ENCODE results near the gene CTNNBL1.

The CTNNBL1 gene

DNA sequence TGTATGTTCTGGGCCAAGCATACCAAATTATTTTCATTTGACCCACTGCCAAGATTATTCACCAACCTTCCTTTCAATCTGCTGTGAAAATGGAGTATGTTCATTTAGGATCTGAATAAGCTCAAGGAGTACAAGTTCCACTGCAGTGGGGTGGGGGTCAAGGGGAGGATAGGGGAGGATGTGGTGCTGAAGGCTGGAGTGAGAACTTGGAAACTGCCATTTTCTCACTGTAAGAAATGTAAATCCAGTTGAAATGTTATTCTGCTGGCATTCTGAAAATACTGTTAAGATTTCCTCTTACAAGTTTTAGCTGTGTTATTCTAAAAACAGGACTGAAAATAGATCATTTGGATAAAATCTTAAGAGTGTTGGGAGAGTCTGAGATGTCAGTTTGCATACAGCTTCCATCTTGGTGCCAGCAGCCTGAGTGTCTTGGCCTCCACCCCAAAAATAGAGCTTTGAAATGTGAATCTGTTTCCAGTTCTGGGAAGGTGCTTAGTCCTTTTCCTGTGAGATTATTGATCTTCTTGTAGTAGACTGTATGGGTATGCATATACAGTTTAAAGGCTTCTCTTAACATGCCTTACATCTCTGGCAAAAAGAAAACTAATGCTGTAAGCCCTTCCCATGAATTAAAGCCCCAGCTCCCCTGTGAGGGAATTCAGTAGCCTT, 84.3 kb downstream of the CTNNBL1 start:
- DNase-seq, result no peak

DNA sequence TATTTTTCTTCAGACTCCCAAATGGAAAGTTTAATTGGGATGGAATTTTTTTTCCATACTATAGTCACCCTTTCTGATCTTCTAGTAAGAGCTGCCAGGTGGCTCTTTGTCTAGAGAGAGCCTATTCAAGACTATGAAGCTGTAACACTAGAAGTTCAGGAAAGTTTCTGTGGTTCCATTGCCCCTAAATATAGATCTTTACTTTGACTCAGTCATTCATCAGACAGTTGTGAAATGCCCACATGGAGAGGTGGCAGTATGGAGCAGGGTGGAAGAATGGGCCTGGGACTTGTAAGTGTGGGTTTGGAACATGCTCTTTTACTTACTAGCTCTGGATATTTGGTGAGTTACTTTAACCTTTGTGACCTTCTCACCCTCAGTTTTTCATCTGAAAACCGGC, 87.8 kb downstream of the CTNNBL1 start:
- no peak for DNase-seq

DNA sequence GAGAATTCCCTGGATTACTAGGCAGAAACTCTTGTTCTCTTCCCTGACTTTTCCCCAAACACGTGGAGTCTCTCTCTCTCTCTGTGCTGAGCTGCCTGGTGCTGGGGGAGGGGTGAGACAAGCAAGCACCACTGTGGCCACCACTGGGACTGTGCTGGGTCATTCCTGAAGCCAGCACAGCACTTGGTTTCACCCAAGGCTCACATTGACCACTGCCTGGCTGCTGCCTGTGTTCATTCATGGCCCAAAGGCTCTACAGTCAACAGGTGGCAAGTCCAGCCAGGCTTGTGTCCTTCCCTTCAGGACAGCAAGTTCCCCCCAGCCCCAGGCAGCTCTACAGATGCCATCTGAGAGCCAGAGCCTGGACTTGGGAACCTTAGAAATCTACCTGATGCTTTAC, 92.2 kb downstream of the CTNNBL1 start:
- no peak for DNase-seq

DNA sequence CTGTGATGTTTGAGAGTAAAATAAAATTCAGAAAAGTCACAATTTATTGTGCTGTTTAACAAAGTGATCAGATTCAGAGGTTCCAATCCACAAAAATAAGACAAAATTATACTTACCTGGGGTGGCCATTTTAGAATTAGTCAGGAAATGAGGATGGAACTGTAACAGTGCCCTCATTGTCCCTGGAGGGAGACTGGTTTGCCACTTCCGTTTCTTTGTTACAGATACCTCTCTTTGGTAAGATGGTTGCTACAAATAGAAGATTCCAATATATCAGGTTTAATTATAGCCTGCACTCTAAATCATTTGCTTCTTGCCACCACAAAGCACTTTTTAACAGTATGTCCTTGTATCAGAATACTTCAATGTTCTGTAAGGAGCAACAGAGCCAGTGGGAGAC, 95.6 kb downstream of the CTNNBL1 start:
- DNase-seq, result no peak

DNA sequence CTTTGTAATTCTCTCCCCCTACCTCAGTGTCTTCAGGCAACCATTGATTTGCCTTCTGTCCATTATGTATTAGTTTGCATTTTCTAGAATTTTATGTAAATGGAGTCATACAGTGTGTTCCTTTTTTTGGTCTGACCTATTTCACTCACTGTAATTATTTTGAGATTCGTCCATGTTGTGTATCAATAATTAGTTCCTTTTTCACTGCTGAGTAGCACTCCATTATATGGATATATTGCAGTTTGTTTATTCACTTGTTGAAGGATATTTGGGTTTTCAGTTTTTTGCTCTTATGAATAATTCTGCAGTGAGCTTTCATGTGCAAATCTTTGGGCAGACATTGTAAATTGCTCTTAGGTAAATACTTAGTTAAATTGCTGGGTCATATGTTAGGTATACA, 97.1 kb downstream of the CTNNBL1 start:
- DNase-seq, result no peak

DNA sequence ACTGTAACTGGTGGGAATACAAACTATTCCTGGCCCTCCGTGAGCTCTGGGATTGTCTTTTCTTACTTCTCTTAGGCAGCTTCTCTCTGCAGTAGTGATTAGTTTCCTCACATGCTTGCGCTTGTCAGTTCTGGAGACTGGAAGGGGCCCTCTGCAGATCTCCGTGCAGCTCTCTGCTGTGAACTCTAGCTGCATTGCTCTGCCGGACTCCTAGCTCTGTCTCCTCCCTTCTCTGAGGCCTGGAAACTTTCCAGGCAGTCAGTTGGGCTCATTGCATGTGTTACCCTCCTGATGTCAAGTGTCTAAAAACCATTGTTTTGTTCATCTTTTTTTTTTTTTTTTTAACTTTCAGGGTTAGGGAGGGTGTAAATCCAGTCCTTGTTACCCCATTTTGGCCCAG, 102.3 kb downstream of the CTNNBL1 start:
- DNase-seq, result no peak

DNA sequence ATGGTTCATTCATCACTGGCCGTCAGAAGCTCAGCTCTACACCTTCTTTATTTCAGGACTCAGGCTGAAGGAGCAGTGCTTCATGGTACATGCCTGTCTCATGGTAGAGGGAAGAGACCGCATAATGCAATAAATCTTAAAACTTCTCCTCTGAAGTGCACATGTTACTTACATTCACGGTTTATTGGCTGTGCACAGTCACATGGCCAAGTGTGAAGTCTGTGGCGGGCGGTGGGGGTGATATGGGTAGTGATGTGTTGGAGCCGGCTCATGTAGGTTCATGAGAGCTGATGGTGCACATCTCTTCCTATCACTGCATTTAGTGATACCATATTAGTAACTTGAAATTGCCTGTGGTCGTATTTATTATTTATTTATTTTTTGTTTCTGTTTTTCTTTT, 102.9 kb downstream of the CTNNBL1 start:
- no peak for DNase-seq

DNA sequence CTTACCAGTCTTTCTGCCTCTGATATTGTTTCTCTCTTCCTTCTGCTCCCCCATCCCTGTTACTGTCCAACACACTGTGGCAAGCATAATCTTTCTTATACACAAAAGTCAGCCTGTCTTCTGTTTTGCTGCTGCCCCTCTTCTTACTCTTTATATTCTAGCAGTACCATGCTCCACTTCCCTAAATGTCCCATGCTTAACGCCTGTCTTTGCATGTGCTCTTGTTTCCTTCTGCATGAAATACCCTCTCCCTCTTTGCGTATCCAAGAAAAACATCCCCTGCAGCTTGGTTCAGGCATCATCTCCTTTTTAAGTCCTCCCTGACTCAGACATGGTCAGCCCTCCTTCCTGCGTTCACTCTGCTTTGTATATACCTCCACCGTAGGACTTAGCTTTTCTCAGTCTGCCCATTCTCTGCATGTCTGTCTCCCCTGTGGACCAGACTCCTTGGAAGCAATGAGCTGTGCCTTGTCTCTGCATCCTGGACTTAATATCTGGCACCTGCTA, 103.9 kb downstream of the CTNNBL1 start:
- no peak for DNase-seq

DNA sequence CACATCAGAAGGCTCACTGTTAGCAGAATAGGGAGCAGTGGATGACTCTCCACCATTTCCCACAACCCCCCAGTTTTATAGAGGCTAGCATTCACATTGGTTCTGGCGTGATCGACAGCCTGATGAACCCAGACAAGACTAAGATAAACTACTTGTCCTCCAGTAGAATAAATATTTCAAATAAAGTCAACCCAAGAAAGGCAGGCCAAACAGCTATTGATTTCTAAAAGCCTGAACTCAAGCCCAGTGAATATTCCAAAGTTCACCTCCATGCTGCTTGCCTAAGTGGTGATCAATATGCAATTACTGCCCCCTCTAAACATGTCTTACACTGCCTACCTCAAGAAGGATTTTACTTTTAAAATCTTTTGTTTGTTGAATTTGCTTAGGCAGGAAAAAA, 104.5 kb downstream of the CTNNBL1 start:
- DNase-seq, result no peak

DNA sequence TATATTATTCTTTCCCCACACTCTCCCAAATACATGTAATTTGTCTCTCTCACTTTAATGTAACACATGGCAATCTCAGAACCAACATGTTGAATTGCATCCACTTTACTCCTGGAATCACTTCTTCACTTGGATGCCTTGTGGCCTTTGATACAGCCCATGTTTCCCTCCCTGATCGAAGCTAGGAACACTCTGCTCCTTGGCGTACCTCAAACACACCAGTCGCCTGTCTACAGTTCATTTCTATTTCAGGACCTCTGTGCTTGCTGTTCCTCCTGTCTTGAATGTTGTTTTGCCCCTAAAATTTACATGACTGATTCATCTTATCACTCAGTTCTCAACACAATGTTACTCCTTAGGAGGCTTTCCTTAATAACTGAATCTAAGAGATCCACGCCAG, 106.8 kb downstream of the CTNNBL1 start:
- no peak for DNase-seq

DNA sequence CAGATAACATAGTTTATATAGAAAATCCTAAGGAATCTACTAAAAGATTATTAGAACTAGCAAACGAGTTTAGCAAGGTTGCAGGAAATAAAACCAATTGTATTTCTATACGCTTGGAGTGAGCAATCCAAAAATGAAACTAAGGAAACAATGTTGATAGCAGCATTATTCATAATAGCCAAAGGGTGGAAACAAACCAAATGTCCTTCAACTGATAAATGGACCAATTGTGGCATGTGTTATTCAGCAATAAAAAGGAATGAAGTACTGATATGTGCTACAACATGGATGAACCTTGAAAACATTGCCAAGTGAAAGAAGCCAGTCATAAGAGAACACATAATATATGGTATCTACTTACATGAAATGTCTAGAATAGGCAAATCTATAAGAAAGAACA, 108.1 kb downstream of the CTNNBL1 start:
- no peak for DNase-seq

DNA sequence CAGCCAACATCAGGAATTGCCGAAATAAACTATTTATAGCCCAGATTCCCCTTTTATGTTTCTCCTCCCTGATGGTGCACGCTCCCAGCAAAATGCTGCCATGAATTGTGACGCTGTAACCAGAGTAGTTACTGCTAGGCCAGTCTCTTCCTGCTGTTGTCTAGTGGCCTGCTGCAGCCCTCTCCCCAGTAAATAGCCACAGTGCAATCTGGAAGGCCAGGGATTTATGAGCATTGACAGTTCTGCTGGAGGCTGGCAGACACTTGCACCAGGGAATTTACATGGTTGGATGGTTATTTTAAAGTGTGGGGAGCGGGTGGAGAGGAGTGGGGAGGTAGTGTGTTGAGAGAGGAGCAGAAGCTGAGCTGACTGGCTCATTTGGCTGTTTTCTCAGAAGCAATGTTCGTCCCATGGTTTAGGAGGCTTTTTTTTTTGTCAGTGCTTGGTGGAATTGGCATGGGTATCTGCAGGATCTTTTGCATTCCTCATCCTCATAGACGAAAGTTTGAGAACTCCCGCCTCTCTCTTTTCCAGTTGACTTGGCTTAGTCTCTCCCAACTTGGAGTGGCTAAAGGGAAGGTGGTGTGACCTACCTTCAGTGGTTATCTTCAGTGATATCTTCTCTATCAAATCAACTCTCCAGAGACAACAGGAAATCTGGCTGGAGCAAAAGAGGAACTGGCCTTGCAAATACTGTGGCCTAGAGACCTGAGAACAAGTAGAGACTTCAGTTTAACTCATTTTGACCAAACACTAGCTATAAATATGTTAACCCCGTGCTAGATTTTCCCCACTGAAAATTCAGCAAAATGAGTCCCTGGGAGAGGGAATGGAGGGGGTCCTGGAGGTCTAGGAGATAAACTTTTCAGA, 109.8 kb downstream of the CTNNBL1 start:
- no peak for DNase-seq

DNA sequence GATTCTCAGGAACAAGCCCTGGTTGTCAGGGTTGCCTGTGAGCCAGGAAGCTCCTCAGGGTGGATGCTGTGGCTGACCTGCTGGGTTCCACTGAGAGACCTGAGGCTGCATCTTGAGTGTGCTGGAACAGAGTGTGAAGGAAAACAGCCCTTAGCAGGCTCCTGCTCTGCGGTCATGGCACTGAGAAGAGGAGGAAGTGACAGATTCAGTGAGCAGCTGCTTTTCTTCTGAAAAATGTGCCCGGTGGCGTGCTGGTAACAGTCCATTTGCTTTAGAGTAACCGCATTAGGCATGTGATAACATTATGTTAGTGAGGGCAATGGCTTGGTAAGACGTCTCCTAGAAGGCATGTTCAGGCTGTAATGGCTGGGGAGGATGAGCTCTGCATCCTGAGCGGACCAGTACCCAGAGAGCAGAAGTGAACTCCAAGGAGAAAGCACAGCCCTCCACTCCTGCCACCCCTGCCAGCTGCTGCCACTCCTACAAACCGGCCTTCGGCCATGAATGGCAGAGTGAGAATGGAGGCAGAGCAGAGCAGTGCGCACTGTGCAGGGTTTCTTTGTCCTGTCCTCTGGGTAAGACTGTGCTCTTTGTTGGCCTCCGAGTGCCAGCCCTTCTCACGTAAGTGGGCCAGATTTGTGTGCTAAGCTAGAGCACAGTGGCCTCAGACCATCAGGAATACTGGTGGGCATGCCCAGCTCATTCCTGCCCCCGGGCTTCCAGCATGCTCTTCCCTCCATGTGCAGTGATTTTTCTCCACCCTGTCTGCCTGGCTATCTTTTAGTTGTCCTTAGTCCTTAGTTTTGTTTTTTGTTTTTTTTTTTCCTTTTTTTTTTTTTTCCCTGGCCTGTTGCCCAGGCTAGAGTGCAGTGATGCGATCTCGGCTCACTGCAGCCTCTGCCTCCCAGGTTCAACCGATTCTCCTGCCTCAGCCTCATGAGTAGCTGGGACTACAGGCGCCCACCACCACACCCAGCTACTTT, 111.0 kb downstream of the CTNNBL1 start:
- DNase-seq, result no peak

DNA sequence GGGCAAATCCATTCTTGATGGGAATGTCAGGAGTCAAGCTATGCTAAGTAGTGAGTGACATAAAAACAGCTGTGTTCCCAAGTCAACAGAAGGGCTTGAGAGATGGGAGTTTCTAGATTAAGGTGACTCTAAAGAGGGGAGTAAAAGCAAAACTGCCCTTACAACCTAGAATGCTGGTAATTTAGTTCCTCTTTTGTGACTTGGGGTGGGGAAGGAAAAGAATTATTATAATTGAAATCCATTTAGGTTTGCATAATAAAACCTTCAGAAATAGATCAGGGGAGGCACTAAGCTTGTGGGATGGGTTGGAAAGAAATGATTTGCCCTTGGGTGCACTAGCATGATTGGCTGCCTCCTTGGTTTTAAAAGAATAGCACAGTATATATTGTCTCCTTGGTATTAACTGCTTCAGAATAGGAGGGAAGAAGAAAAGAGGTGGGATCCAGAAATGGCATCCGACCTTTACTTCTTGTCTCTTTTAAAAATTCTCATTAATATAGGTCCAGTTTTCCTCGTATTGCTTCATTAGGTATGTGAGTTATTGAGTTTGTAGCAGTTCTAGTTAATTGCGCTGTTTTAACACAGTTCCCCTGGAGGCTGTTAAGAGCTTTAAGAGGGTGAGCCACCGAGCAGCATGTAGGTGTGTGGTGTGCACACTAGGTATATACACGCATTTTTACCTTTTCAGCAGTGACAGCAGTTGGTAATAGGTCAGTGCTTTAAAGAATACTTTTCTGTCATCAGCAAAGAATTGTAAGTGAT, 113.8 kb downstream of the CTNNBL1 start:
- DNase-seq, result no peak

DNA sequence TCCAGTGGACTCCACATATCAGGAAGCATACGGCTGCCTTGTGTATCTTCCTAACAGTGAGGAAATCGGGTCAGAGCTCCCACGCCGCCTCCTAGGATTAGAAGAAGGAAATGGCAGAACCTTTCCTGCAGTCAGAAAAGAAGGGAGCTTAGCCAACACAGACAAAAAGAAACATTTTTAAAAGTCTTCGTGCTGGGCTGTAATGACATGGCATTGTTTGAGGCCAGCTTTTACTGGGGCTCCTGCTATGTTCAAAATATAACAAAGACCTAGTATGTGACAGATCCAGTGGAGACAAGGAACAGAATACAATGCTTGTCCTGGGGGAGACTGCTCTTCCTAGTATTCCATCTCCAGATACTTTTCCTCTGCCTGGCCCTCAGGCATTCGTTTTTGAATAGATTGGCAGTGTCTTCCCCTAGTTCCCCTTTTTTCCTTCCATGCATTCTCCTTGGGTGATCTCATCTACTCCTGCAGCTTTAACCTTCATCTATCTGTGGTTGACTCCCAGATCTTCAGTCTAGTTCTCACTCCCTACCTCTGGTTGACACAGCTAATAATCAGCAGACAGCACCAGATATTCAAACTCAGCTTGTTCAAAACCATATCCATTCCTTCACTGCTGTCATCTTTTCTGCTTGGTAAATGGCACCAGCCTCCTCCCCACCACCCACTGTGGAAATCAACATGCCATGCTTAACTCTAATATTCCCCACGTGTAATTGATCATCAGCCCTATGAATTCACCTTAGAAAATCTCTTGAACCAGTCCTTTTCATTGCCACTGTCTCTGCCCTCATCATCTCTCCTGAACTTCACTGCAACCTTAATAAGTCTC, 114.6 kb downstream of the CTNNBL1 start:
- DNase-seq, result no peak

DNA sequence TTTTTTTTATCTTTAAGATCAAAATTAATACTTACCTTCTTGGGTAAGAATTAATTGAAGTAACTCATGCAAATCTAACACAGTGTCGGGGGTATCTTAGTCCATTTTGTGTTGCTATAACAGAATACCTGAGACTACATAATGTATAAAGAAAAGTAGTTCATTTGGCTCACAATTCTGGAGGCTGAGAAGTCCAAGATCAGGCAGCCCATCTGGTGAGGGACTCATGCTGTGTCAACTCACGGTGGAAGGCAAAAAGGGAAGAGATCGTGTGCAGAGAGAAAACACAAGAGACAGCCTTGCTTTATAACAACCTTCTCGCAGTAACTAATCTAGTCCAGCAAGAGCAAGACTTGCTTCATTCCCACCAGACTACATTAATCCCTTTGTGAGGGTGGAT, 116.2 kb downstream of the CTNNBL1 start:
- DNase-seq, result no peak

DNA sequence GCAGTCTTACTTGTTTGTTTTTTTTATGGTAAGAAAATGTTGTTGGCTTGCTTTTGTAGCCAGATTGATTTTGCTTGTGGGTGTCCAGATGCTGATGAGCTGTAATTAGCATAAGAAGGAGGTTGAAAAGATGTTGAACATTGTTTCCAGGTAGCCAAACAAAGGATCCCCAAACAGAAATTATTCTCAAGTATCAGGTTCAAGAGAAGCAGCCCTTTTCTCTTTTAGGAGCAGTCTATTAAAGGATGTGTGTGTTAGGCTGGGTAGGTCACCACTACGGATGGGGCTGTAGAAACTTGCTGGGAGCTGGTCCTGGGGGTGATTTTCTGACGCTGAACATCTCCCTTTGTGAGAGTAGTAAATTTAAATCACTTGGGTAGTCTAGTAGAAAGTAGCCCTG, 122.2 kb downstream of the CTNNBL1 start:
- DNase-seq, result no peak

DNA sequence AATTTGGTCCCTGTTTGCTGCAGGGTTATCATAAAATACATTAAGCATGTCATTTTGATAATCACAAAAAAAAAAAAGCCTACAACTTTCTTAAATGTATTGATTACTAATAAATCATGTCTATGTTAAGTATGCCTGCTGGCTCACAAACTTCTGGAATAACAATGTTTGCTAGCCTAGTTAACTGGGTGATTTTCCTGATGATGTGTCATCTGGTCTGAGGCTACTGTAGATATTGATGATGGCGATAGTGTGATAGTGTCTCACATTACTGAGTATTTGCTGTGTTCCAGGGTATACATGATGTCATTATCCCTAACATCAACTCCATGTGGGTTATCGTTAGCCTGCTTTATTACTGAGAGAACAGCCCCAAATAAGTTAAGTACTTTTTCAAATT, 122.9 kb downstream of the CTNNBL1 start:
- no peak for DNase-seq

DNA sequence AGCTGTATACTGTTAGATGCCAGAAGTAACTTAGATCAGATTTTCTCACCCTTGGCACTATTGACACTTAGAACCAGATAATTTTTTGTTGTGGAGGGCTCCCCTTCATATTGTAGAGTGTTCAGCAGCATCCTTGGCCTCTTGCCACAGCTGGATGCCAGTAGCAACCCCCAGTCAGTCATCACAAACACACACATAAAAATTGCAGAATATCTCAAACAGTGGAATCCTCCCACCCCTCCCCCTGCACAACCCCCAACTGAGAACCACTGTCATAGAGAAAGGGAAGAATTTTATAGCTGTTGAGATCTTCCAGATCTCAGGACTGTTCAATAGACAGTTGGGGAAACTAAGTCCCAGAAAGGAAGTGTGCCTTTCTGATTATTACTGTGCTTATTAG, 127.9 kb downstream of the CTNNBL1 start:
- no peak for DNase-seq

DNA sequence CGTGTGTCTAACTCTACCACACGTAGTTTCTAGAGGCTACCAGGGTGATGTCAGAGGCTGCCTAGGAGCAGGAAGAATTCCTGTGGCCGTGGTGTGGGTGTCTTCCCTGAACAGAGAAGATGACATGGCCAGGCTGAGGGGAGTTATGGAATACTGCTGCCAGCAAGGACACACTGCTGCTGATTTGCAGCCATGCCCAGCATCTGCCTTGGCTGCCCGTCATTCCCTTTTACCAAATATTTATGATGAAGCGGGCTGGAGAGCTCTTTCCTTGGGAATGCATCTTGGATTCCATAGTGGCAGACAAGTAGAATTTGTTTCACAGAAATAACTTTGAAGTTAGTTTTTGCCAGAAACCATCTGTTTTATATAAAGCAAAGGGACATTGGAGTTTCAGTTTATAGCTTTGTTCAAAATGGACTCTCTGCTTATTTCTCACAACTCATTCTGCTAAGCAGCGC, 128.3 kb downstream of the CTNNBL1 start:
- no peak for DNase-seq

DNA sequence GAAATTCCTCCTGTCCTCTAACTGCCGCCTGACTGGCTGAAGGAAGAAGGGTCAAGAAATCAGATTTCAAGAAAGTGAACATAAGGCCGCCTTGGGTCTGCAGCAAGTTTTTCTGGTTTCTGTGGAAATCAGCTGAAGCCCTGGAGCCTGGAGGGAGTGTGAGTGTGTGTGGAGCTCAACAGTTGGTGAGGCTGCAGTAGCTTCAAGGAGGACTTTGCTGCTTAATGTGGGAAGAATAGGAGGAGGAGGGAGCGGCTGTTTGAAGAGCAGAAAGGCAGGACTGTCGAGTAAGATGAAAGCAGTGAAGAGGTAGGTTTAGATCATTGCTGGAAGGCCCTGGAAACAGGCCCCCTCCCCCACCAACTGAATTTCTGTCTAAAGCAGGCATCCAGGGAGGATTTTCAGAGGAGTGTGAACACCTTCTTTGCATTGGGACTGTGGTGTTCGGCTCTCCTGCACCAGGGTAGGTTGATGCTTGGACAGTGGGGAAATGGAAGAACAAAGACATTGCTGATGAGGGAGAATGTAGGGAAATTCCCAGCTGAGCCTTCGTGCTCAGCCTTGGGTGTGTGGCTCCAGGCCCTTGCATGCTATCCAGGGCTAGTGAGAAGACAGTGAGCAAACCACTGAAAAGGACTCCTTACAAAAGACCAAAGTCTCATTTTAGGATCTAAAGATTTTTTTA, 129.6 kb downstream of the CTNNBL1 start:
- no peak for DNase-seq

Measured in cerebellar nuclear complex (tissue), 1 donor.